Measurements from ENCODE around the gene RBM4B. TPM values are rescaled to one million over a fixed set of nuclear protein-coding genes. Genes with fewer than 3 reads are reported as not detected.

RBM4B gene
- total and polyA plus RNA-seq, 2 of the 13 experiments (the other 11 are each of a cell fraction or from before 2014, with no cell fraction given), result 25.8 to 32.4 TPM

DNA sequence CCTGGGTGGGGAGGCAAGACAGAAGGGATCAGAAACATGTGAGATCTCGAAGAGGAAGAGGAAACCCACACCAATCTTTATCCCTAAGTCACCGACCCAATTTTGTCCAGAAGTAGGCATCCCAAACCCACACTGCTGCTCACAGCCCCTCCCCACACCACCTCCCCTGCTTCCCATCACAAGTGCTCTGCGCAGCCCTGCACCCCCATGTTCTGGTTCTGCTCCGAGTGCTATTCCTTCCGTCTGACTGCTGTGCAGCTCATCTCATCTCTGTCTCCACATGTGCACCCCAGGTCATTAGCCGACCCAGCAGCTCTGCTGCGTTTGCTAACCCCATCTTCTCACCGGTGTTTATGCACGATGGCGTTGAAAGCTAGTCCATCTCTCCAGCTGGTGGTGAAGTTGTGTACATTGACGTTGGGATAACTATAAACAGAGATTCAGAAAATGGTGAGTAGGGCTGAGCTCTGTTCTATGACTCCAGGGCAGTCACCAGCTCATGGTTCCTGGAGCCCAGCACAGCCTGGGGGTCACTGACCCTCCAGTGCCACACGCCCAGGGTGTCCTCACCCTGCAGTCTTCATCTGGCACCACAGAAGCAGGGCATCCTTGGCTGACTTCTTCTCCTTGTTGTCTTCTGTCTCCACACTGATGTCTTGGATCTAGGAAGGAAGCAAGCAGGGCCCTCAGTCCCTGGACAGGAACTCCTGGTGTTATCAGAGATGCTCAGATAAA is 36.2 kb upstream of the RBM4B start:
- in situ Hi-C loops (cut with HindIII; ENCODE audit: extremely low pct_ligation_motif_present, low pct_unique_long_range_greater_than_20kb), result no loop called here
- ATAC-seq, result no peak

DNA sequence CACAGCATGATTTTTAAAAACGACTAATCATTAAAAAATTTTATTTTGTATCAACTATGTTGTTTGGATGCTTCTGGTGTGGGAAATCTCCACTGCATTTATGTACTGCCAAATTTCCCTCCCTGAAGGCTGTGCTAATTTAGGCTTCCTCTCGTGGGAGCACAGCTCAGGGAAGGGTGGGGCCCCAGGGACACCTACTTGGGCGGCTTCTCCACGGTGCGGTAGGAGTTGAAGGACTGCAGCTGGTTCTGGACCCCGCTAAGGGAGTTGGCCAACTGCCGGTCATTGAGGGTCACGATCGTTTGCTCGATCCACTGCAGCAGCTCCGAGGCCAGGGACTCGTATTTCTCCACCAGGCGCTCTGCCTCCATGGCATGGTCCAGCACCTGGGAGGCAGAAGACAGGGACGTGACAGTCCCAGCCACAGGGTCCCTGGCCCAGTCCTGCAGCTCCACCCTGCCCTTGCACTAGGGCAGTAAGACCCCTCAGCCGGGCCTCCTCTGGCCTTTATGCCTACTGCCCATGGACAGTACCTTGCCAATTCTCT is 32.8 kb upstream of the RBM4B start:
- in situ Hi-C loops (cut with HindIII; ENCODE audit: extremely low pct_ligation_motif_present, low pct_unique_long_range_greater_than_20kb), result no loop called here
- 76% methylated on average over 7 of the region's 15 CpGs for whole genome bisulfite sequencing (ENCODE audit: low lambda C conversion rate)
- ATAC-seq (no peak), DNase-seq (ENCODE audit: low spot score) (no peak), FAIRE-seq (no peak)
- no peak overlapping the region for H3K9ac ChIP-seq (ENCODE audit: insufficient read depth, low read depth, low read length)
- intact Hi-C loops (cut with micrococcal nuclease; ENCODE audit: unreplicated experiment), result no loop called here
- H3K79me2 ChIP-seq (ENCODE audit: insufficient read depth, low read length), result no peaks in the 10 kb centered on the region
- H2AFZ ChIP-seq (ENCODE audit: low read length), result no peak overlapping the region
- no peaks in the 10 kb centered on the region for H3K27me3 ChIP-seq (ENCODE audit: control insufficient read depth in 1 of 2, insufficient read depth in 2 of 2, low read length in 2 of 2)
- no TSS peak for BruUV-seq (replicated peaks)
- TF ChIP-seq ZNF234 (CRISPR knock-in tag; conservative IDR thresholded peaks at IDR 0.05) (no peak), MTA1 (CRISPR knock-in tag; IDR thresholded peaks at IDR 0.05; ENCODE audit: borderline replicate concordance) (no peak), ZBTB1 (CRISPR knock-in tag; IDR thresholded peaks at IDR 0.05; ENCODE audit: borderline replicate concordance) (no peak), U2AF1 (optimal IDR thresholded peaks at IDR 0.05; ENCODE audit: low read depth, low read length) (no peak), ZNF839 (CRISPR knock-in tag; IDR thresholded peaks at IDR 0.05; ENCODE audit: borderline replicate concordance) (no peak), ZNF749 (CRISPR knock-in tag; IDR thresholded peaks at IDR 0.05; ENCODE audit: borderline replicate concordance) (no peak)
- H3K4me2 ChIP-seq (ENCODE audit: low read depth, low read length), result no peak overlapping the region
- no peaks in the 10 kb centered on the region for H3K4me1 ChIP-seq (ENCODE audit: insufficient read depth, low read length)
- no peak overlapping the region for H3K27ac ChIP-seq (ENCODE audit: extremely low read length, insufficient read depth, low read length)
- H3K36me3 ChIP-seq (replicated peaks in 1 of 2; ENCODE audit: control insufficient read depth in 1 of 2, insufficient read depth in 2 of 2, low read length in 2 of 2), result no peaks in the 10 kb centered on the region
- no peaks in the 10 kb centered on the region for H3K9me3 ChIP-seq (ENCODE audit: low read length)
- CTCF ChIA-PET (ENCODE audit: low intra/inter-chr PET ratio, low total read pairs), result no interaction called here
- POLR2A ChIA-PET, result no interaction called here
- H3K4me3 ChIP-seq (replicated peaks in 1 of 3; ENCODE audit: insufficient read depth in 1 of 3, low read depth in 2 of 3, low read length in 3 of 3), result no peak overlapping the region
- no peaks in the 10 kb centered on the region for H4K20me1 ChIP-seq (ENCODE audit: insufficient read depth, low read length)

More for the DNA sequence above, 36.2 kb upstream of the RBM4B start:
- ChIA-PET CTCF (ENCODE audit: low intra/inter-chr PET ratio, low total read pairs) (no interaction called here), POLR2A (no interaction called here)
- Histone ChIP-seq H3K9ac (ENCODE audit: insufficient read depth, low read depth, low read length) (no peak overlapping the region), H3K4me3 (replicated peaks in 1 of 3; ENCODE audit: insufficient read depth in 1 of 3, low read depth in 2 of 3, low read length in 3 of 3) (no peak overlapping the region), H3K4me2 (ENCODE audit: low read depth, low read length) (no peak overlapping the region), H3K27ac (ENCODE audit: extremely low read length, insufficient read depth, low read length) (no peak overlapping the region), H4K20me1 (ENCODE audit: insufficient read depth, low read length) (no peaks in the 10 kb centered on the region), H3K4me1 (ENCODE audit: insufficient read depth, low read length) (peaks cover 15% of the 10 kb centered on the region), H3K27me3 (ENCODE audit: control insufficient read depth in 1 of 2, insufficient read depth in 2 of 2, low read length in 2 of 2) (no peaks in the 10 kb centered on the region), H3K79me2 (ENCODE audit: insufficient read depth, low read length) (no peaks in the 10 kb centered on the region), H3K9me3 (ENCODE audit: low read length) (no peaks in the 10 kb centered on the region), H2AFZ (ENCODE audit: low read length) (no peak overlapping the region), H3K36me3 (replicated peaks in 1 of 2; ENCODE audit: control insufficient read depth in 1 of 2, insufficient read depth in 2 of 2, low read length in 2 of 2) (no peaks in the 10 kb centered on the region)
- no TSS peak for BruUV-seq (replicated peaks)
- FAIRE-seq, result no peak
- no peak for DNase-seq (ENCODE audit: low spot score)
- intact Hi-C loops (cut with micrococcal nuclease; ENCODE audit: unreplicated experiment), result no loop called here
- TF ChIP-seq CAMTA2 (CRISPR knock-in tag; IDR thresholded peaks at IDR 0.05; ENCODE audit: borderline replicate concordance), result no peak
- 81% methylated on average over 12 of the region's 12 CpGs for WGBS (ENCODE audit: low lambda C conversion rate)

Measured in HepG2 (cell line).